ENCODE results near the gene HINFP. TPM values are rescaled to one million over a fixed set of nuclear protein-coding genes. Genes with fewer than 3 reads are reported as not detected.
A peak's percentile ranks its signal among the peaks of the same experiment; 100 is the strongest.
"Not testable (repeated sequence)": the region's sequence is repeated elsewhere in the genome, so short reads cannot be mapped to it uniquely, and the experiment has no call there.

Gene HINFP
- total RNA-seq, 2 experiments from 2014 or later: 52.4 to 52.6 TPM

DNA sequence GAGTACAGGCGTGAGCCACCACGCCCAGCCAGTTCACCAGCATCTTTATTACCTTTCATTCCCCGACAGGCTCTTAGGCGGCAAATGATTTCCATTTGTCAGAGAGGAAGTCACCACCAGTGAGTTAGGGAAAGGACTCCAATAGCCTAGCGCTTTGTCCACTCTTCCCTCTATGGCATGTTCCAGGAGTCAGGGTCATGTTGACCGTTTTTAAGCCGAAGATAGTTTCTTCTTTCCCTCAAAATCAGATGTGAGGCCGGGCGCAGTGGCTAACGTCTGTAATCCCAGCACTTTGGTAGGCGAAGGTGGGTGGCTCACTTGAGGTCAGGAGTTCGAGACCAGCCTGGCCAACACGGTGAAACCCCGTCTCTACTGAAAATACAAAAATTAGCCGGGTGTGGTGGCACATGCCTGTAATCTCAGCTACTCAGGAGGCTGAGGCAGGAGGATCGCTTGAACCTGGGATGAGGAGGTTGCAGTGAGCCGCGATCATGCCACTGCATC, 18.2 kb upstream of the HINFP start:
- not testable (repeated sequence) for ATAC-seq (ENCODE audit: low read depth); H3K36me3 Mint-ChIP-seq; H3K9me3 Mint-ChIP-seq; H3K27me3 Mint-ChIP-seq; DNase-seq
- POLR2A ChIA-PET: interaction anchor here (1.6 to 2.5 kb wide), 6 partner anchors 9 to 66 kb away, joined by 5 to 27 read pairs (median 18); partner anchors contain the start of genes HINFP, HMBS, HYOU1 and NLRX1
- Mint-ChIP-seq H3K4me1 (peaks cover 26% of the 10 kb centered on the region), H3K4me3 (peak overlapping the region; percentile 95), H3K27ac (peak overlapping the region; percentile 99)

GRCh38 chr11:119103793-119104192, 17.6 kb upstream of the HINFP start:
- H3K9me3 Mint-ChIP-seq: no peaks in the 10 kb centered on the region
- POLR2A ChIA-PET: no interaction called here
- H3K4me1 Mint-ChIP-seq: peaks cover 29% of the 10 kb centered on the region
- H3K36me3 Mint-ChIP-seq: peaks cover 4% of the 10 kb centered on the region
- ATAC-seq (ENCODE audit: low read depth): no peak
- H3K27me3 Mint-ChIP-seq: no peaks in the 10 kb centered on the region
- no peak for DNase-seq
- peak overlapping the region; percentile 57 for H3K4me3 Mint-ChIP-seq
- peak overlapping the region; percentile 73 for H3K27ac Mint-ChIP-seq

- peaks cover 27% of the 10 kb centered on the region for H3K4me1 Mint-ChIP-seq
Measured at GRCh38 chr11:119106564-119107537, 14.5 kb upstream of the HINFP start, which contains the start of gene C2CD2L. TSS of gene C2CD2L (plus strand) at chr11:119107344. CDS start at chr11:119107742, 398 bp downstream.

GRCh38 chr11:119107538-119108145, 13.7 kb upstream of the HINFP start:
- H3K36me3 Mint-ChIP-seq: peaks cover 18% of the 10 kb centered on the region
- DNase-seq (no peak), ATAC-seq (ENCODE audit: low read depth) (peak; percentile 7)
- H3K27ac Mint-ChIP-seq: peak overlapping the region; percentile 81
- H3K4me3 Mint-ChIP-seq: peak overlapping the region; percentile 83
- H3K27me3 Mint-ChIP-seq: no peaks in the 10 kb centered on the region
- no peaks in the 10 kb centered on the region for H3K9me3 Mint-ChIP-seq
- H3K4me1 Mint-ChIP-seq: peaks cover 27% of the 10 kb centered on the region
- POLR2A ChIA-PET: interaction anchor here (0.6 to 6.1 kb wide), 13 partner anchors 8 to 315 kb away, joined by 3 to 108 read pairs (median 6); partner anchors contain the start of genes HINFP, HYOU1, NLRX1 and VPS11

More at GRCh38 chr11:119106564-119107537, 14.5 kb upstream of the HINFP start, which contains the start of gene C2CD2L:
- ATAC-seq (ENCODE audit: low read depth) (peak; percentile 84), DNase-seq (peak; percentile 89)
- H3K9me3 Mint-ChIP-seq: no peaks in the 10 kb centered on the region
- peak within 1 kb of the TSS; percentile 91 for H3K27ac Mint-ChIP-seq
- H3K4me3 Mint-ChIP-seq: peak within 1 kb of the TSS; percentile 83
- POLR2A ChIA-PET: interaction anchor here (0.6 to 6.1 kb wide), 17 partner anchors 9 to 314 kb away, joined by 3 to 108 read pairs (median 5); partner anchors contain the start of genes CENATAC, HINFP, HYOU1 and NLRX1
- H3K36me3 Mint-ChIP-seq: peaks cover 16% of the 10 kb centered on the region
- no peaks in the 10 kb centered on the region for H3K27me3 Mint-ChIP-seq

GRCh38 chr11:119108146-119108856, 13.1 kb upstream of the HINFP start:
- Mint-ChIP-seq H3K4me1 (peaks cover 27% of the 10 kb centered on the region), H3K9me3 (no peaks in the 10 kb centered on the region), H3K27ac (peak overlapping the region; percentile 81), H3K27me3 (no peaks in the 10 kb centered on the region), H3K4me3 (peak overlapping the region; percentile 83), H3K36me3 (peaks cover 22% of the 10 kb centered on the region)
- ATAC-seq (ENCODE audit: low read depth): peak; percentile 34
- POLR2A ChIA-PET: interaction anchor here (0.7 to 6.1 kb wide), 13 partner anchors 7 to 90 kb away, joined by 3 to 108 read pairs (median 5); partner anchors contain the start of genes HINFP, RPS25, TRAPPC4 and VPS11
- peak; percentile 56 for DNase-seq

- Mint-ChIP-seq H3K36me3 (peaks cover 21% of the 10 kb centered on the region), H3K4me1 (peaks cover 25% of the 10 kb centered on the region), H3K4me3 (peak overlapping the region; percentile 83), H3K9me3 (no peaks in the 10 kb centered on the region), H3K27ac (peak overlapping the region; percentile 81), H3K27me3 (no peaks in the 10 kb centered on the region)
- DNase-seq (no peak), ATAC-seq (ENCODE audit: low read depth) (no peak)
- POLR2A ChIA-PET: interaction anchor here (0.5 to 6.1 kb wide), 12 partner anchors 9 to 198 kb away, joined by 3 to 108 read pairs (median 4); partner anchors contain the start of genes HINFP, RPS25, TRAPPC4 and VPS11
Measured at GRCh38 chr11:119108857-119109221, 12.5 kb upstream of the HINFP start.

DNA sequence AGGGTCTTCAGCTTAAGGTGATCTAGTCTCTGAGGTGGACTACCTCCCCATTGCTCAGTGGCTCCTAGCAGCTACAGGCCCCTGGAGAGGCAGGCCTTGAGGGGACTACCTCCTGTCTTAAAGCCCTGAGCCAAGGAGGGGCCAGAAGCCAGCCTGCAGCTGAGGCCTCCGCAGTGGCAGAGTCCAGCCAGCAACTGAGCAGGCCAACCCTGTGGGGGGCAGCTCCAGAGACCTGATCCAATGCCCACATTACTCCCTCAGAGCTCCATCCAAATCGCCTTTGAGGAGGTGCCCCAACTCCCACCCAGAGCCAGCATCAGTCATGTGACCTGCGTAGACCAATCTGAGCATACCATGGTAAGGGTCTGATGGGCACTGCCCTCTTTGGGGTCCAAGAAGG, 11.5 kb upstream of the HINFP start:
- ATAC-seq (ENCODE audit: low read depth) (no peak), DNase-seq (no peak)
- no peaks in the 10 kb centered on the region for H3K27me3 Mint-ChIP-seq
- no peaks in the 10 kb centered on the region for H3K9me3 Mint-ChIP-seq
- H3K27ac Mint-ChIP-seq: peak overlapping the region; percentile 81
- peaks cover 26% of the 10 kb centered on the region for H3K4me1 Mint-ChIP-seq
- POLR2A ChIA-PET: interaction anchor here (0.6 to 6.1 kb wide), 6 partner anchors 16 to 117 kb away, joined by 3 to 108 read pairs (median 3); partner anchors contain the start of gene CENATAC
- H3K4me3 Mint-ChIP-seq: peak overlapping the region; percentile 83
- peaks cover 26% of the 10 kb centered on the region for H3K36me3 Mint-ChIP-seq

- POLR2A ChIA-PET: interaction anchor here (1.0 to 6.1 kb wide), 3 partner anchors 8 to 58 kb away, joined by 4 to 108 read pairs (median 8); partner anchors contain the start of genes DPAGT1 and NLRX1
- ATAC-seq (ENCODE audit: low read depth): no peak
- Mint-ChIP-seq H3K27ac (peak overlapping the region; percentile 62), H3K9me3 (no peaks in the 10 kb centered on the region), H3K4me3 (no peak overlapping the region), H3K4me1 (peaks cover 29% of the 10 kb centered on the region), H3K36me3 (peaks cover 29% of the 10 kb centered on the region), H3K27me3 (no peaks in the 10 kb centered on the region)
- no peak for DNase-seq
Measured at GRCh38 chr11:119110439-119110838, 10.9 kb upstream of the HINFP start.

- ATAC-seq (ENCODE audit: low read depth) (no peak), DNase-seq (no peak)
- POLR2A ChIA-PET: interaction anchor here (1.0 to 2.6 kb wide), 4 partner anchors 9 to 57 kb away, joined by 4 to 8 read pairs (median 8); partner anchors contain the start of genes DPAGT1, HINFP and NLRX1
- peak overlapping the region; percentile 47 for H3K27ac Mint-ChIP-seq
- H3K36me3 Mint-ChIP-seq: peaks cover 33% of the 10 kb centered on the region
- H3K4me1 Mint-ChIP-seq: peaks cover 33% of the 10 kb centered on the region
- no peaks in the 10 kb centered on the region for H3K9me3 Mint-ChIP-seq
- no peak overlapping the region for H3K4me3 Mint-ChIP-seq
- H3K27me3 Mint-ChIP-seq: no peaks in the 10 kb centered on the region
Measured at GRCh38 chr11:119111361-119111925, 9.9 kb upstream of the HINFP start.

GRCh38 chr11:119112314-119113020, 8.9 kb upstream of the HINFP start:
- ATAC-seq (ENCODE audit: low read depth) (no peak), DNase-seq (no peak)
- peaks cover 37% of the 10 kb centered on the region for H3K36me3 Mint-ChIP-seq
- no peak overlapping the region for H3K27ac Mint-ChIP-seq
- peaks cover 31% of the 10 kb centered on the region for H3K4me1 Mint-ChIP-seq
- POLR2A ChIA-PET: interaction anchor here (0.8 to 2.6 kb wide), 5 partner anchors 8 to 208 kb away, joined by 3 to 8 read pairs (median 7); partner anchors contain the start of genes DPAGT1 and HINFP
- no peaks in the 10 kb centered on the region for H3K27me3 Mint-ChIP-seq
- no peak overlapping the region for H3K4me3 Mint-ChIP-seq
- H3K9me3 Mint-ChIP-seq: no peaks in the 10 kb centered on the region

- Mint-ChIP-seq H3K4me3 (no peak overlapping the region), H3K4me1 (peaks cover 28% of the 10 kb centered on the region), H3K9me3 (no peaks in the 10 kb centered on the region), H3K36me3 (peaks cover 42% of the 10 kb centered on the region), H3K27me3 (no peaks in the 10 kb centered on the region), H3K27ac (peak overlapping the region; percentile 40)
- DNase-seq: no peak
- ATAC-seq (ENCODE audit: low read depth): no peak
- POLR2A ChIA-PET: no interaction called here
Measured at GRCh38 chr11:119113716-119114115, 7.7 kb upstream of the HINFP start.
